ENCODE results near the gene ZKSCAN1.

DNA sequence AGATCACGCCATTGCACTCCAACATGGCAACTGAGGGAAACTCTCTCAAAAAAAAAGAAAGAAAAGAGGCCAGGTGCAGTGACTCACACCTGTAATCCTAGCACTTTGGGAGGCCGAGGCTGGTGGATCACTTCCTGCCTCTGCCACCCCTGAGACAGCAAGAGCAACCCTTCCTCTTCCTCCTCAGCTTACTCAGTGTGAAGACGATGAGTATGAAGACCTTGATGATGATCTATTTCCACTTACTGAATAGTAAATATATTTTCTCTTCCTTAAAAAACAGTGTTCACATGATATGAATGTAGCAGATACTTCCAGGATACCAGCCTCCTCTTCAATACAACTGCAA lies 2.1 kb upstream of the ZKSCAN1 start:
- TF ChIP-seq EZH2 (IDR thresholded peaks at IDR 0.05; ENCODE audit: low read depth), result no peak
- TF ChIP-seq, protein P1, sequence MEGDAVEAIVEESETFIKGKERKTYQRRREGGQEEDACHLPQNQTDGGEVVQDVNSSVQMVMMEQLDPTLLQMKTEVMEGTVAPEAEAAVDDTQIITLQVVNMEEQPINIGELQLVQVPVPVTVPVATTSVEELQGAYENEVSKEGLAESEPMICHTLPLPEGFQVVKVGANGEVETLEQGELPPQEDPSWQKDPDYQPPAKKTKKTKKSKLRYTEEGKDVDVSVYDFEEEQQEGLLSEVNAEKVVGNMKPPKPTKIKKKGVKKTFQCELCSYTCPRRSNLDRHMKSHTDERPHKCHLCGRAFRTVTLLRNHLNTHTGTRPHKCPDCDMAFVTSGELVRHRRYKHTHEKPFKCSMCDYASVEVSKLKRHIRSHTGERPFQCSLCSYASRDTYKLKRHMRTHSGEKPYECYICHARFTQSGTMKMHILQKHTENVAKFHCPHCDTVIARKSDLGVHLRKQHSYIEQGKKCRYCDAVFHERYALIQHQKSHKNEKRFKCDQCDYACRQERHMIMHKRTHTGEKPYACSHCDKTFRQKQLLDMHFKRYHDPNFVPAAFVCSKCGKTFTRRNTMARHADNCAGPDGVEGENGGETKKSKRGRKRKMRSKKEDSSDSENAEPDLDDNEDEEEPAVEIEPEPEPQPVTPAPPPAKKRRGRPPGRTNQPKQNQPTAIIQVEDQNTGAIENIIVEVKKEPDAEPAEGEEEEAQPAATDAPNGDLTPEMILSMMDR (conservative IDR thresholded peaks at IDR 0.05), result no peak

Data from PC-9 (cell line).